CD1c-positive myeloid dendritic cell (primary cell): Measurements from ENCODE around the gene TEAD4.
"Not testable (repeated sequence)": the region's sequence is repeated elsewhere in the genome, so short reads cannot be mapped to it uniquely, and the experiment has no call there.

Experiments
- DNase-seq: peaks from one replicate; pipeline ENCODE4 v3.0.0-alpha.2; 2016; ENCODE audit errors: extremely low spot score

TEAD4 gene

DNA sequence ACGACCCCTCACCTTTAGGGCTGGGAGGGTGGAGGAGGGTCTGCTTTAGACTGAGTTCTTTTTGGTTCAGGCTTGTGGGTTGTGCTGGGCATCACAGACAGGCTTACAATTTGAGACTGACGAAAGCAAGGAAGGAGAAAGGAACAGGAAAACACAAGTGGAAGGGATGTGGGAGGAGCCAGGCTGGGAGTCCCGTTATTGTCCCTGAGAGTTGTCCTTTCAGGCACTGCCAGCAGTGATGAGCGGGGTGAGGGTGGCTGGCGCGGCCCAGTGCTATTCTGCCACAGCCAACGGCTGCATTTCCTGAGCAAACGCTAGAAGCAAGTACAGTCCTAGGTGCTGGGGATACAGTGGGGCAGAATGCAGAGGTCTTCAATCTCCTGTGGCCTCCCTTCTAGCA is 88.8 kb downstream of the TEAD4 start:
- DNase-seq, result no peak

GRCh38 chr12:3048540-3048939 is 89.3 kb downstream of the TEAD4 start:
- no peak for DNase-seq

- DNase-seq, result no peak
These were observed 90.0 kb downstream of the TEAD4 start for GRCh38 chr12:3049176-3049575.

GRCh38 chr12:3049611-3050249 is 90.5 kb downstream of the TEAD4 start:
- no peak for DNase-seq

- DNase-seq, result no peak
These were observed 95.2 kb downstream of the TEAD4 start for GRCh38 chr12:3054374-3054773.

DNA sequence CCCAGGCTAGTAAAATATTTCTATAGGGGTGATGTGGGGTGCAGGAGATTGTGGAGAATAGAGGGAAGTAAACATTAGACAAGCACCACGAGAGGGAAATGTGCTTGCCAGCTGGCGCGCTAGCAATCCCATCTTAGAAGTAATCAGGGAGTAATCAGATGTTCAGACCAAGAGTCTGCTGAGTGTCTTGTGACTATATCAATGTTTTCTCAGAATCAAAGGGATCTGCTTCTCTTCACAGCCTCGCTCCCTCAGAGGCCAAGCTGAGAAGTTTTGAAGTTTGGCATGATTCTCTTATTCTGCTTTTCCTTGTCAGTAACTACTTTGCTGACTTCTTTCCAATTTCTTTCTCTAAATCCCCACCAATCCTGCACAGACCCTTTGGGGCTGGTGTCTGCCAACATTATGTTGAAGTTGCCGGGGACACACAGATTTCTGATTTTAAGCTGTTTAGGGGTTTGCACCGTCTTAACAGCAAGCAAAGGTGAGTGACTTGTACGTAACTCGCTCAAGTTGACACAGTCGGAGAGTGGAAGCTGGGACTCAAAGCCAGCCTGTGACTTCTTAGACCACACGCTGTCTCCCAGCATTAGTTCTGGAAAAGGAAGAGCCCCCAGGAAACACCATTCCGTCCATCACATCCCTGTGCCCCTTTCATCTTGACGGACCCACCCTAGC is 96.0 kb downstream of the TEAD4 start:
- DNase-seq, result no peak

GRCh38 chr12:3055704-3056467 is 96.7 kb downstream of the TEAD4 start:
- no peak for DNase-seq

DNA sequence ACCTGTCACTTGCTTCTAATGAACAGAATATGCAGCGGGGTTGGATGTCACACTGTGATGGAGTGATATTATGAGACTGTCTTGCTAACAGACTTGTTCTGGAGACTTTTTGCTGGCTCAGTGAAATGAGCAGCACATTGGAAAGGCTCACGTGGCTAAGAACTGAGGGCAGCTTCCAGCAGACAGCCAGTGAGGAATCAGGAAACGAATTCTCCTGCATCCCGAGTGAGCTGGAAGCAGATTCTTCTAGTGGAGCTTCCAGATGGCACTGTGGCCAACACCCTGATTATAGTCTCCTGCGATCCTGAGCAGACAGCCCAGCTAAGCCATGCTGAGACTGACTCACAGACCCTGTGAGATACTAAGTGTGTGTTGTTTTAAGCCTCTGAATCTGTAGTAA is 101.9 kb downstream of the TEAD4 start:
- DNase-seq, result no peak

DNA sequence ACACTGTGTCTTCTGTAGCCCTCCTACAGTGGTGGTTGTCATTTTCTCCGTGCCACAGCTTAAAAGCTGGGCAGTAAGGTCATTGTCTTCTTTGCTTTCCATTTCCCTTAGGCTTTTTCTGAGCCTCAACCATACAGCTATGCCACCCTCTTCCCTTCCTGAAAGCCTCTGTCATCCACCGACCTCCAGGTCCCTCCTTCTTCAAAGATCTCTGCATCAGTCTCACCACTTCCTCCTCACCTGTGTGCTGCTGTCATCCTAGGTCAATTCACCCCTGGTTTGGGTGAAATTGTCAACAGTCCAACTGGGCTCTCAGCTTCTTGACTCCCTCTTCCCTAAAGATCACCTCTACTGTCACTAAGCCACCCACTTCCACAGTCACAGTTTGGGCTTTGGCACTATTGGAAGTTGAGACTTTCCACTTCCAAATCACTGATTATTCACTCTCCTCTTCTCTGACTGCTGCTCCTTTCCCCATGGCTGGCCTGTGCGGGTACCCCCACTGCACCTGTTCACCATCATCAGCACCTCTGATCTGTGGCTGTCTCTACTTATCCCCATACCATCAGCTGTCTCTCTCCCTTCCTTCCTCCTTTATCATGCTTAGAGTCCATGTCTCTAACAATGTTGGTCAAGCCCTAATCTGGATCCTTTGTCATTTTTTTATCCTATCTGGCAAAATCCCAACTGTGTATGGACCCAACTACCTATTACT is 102.5 kb downstream of the TEAD4 start:
- DNase-seq, result no peak

DNA sequence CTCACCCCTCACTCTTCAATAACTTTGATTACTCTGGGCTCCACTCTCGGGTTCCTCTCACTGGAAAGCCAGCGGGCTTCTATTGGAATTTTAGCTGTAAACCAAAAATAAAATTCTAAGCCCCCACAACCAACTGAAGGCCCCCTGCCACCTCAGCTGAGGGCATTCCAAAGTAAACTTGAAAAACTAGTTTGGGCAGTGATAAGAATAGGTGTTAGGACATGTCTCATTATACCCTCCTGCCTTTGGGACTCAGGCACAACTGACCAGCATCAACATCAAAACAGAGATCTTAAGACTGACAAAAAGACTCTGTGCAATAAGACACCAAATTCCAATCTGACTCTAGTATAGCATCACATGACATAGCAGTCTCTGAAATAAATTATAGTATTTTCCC is 106.1 kb downstream of the TEAD4 start:
- no peak for DNase-seq

GRCh38 chr12:3065846-3066245 is 106.6 kb downstream of the TEAD4 start:
- not testable (repeated sequence) for DNase-seq

- no peak for DNase-seq
These were observed 110.5 kb downstream of the TEAD4 start for GRCh38 chr12:3069714-3070113.

DNA sequence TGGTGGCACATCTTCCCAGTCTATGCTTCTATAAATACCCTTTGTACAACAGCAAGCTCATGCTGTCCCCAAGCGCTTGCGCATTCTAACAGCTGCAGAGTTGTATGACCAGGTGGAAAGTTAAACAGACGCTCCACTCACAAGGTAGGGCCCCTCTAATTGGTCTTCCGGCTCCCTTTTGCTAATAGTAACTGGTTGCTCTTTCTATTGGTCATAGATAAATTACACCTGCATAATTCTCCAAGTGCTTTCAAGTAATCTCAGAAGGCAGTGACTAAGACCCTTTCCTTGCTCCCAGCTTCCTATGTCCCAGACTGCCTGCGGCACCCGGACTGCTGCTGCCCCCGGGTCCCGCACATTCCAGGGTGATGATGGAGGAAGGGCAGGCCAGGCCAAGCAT is 111.9 kb downstream of the TEAD4 start:
- no peak for DNase-seq

GRCh38 chr12:3071710-3072109 is 112.5 kb downstream of the TEAD4 start:
- DNase-seq, result no peak

GRCh38 chr12:3073438-3074250 is 114.4 kb downstream of the TEAD4 start:
- peak; percentile 86 for DNase-seq

DNA sequence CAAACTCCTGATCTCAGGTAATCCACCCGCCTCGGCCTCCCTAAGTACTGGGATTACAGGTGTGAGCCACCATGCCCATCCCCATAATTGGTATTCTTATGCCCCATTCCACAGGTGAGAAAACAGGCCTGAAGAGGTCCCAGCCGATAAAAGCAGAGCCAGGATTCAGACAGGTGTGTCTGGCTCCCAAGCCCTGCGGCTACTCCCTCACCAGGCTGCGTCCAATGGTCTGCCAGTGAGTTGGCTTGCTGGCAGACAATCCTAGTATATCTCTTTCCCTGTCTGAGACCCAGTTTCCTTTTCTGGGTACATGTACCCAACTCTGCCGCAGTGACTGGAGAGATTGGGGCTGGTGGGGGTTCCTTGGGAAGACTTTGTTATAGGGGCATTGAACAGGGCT is 116.1 kb downstream of the TEAD4 start:
- DNase-seq, result no peak

DNA sequence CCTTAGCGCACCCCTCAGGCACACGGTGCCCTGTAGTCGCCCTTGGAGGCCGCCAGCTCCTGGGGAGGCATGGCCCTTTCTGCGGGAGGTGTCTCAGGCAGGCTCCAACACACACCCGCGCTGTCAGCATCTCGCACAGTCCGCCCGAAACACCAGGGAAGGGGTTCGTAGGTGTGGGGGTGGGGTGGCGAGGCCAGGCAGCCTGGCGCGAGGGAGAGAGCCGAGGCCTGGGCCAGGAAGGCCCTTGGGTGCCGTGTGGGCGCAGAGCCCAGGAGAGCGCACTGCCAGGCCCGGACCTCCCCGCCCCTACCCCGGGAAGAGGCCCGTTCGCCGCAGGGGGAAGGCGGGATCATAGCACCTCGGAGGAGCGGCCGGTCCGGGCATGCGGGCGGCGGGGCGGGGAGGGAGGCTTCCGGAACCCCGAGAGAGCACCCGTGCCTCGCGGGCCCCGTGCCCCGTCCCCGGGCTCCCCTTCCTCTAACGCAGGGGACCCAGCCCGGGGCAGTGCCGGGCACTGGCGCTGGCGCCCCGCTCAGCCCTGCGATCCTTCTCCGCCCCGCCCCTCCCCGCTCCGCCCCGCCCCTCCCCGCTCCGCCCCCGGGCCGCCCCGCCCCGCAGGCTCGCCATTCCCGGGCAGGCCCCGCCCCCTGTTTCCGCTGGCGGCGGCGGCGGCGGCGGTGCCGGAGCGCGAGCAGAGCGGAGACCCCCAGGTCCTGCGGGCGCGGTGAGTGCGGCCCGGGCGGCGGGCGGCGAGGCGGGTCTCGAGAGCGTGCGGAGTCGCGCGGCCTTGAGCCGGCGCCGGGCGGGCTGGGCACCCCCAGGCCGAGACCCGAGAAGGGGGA is 117.8 kb downstream of the TEAD4 start, which contains the start of gene TSPAN9:
Gene TSPAN9 (plus strand): TSS at position 650 of the 842 bp plus-strand sequence. CDS start 123,815 bp downstream, outside the sequence.
- DNase-seq, result peak; percentile 63

GRCh38 chr12:3077572-3078081 is 118.4 kb downstream of the TEAD4 start:
- no peak for DNase-seq

- no peak for DNase-seq
These were observed 119.1 kb downstream of the TEAD4 start for GRCh38 chr12:3078086-3078820.
